SJSA1 (cell line): ENCODE results near the gene APLP2. TPM values are rescaled to one million over a fixed set of nuclear protein-coding genes. Genes with fewer than 3 reads are reported as not detected.

Experiments
- DNase-seq, 2 experiments: peaks; one replicate each; pipeline ENCODE4 v3.0.0-alpha.2; 2015 to 2020; ENCODE audit warnings: low spot score in 2 of 2, low read depth in 1 of 2
- H3K27ac ChIP-seq: fragments of 250-450 bp; sonication (Bioruptor Pico); 2 replicates; pipeline ENCODE4 v1.5.1; 2020; ENCODE audit warnings: mild to moderate bottlenecking, moderate library complexity
- H3K27me3 ChIP-seq: fragments of 250-450 bp; sonication (Bioruptor Pico); replicated peaks from 2 replicates; pipeline ENCODE4 v1.5.1; 2020; ENCODE audit warnings: mild to moderate bottlenecking, moderate library complexity
- H3K36me3 ChIP-seq: fragments of 250-450 bp; sonication (Bioruptor Pico); 2 replicates; pipeline ENCODE4 v1.5.1; 2020; ENCODE audit warnings: mild to moderate bottlenecking
- H3K4me1 ChIP-seq: fragments of 250-450 bp; sonication (Bioruptor Pico); replicated peaks from 2 replicates; pipeline ENCODE4 v1.6.1; 2021; ENCODE audit warnings: mild to moderate bottlenecking
- H3K4me3 ChIP-seq: fragments of 250-450 bp; sonication (Bioruptor Pico); 2 replicates; pipeline ENCODE4 v1.5.1; 2020; ENCODE audit warnings: mild to moderate bottlenecking
- H3K9me3 ChIP-seq: fragments of 250-450 bp; sonication (Bioruptor Pico); replicated peaks from 2 replicates; pipeline ENCODE4 v1.5.1; 2020; ENCODE audit warnings: mild to moderate bottlenecking
- total RNA-seq: library from RNA; depleted of rRNA; stranded (reverse); fragments of >200 nt; shearing (Covaris generic); gene quantifications from 2 replicates; pipeline ENCODE4 v1.2.3, GENCODE V29; 2014

APLP2 gene
- total RNA-seq, 1 experiment from 2014 or later = 149 TPM

GRCh38 chr11:130122141-130122575, 52.5 kb downstream of the APLP2 start:
- Histone ChIP-seq H3K27me3 (no peaks in the 10 kb centered on the region), H3K27ac (no peak overlapping the region), H3K9me3 (no peaks in the 10 kb centered on the region), H3K4me3 (no peak overlapping the region), H3K4me1 (peaks cover 8% of the 10 kb centered on the region), H3K36me3 (peaks cover 19% of the 10 kb centered on the region)
- no peak for DNase-seq

GRCh38 chr11:130123414-130124040, 53.8 kb downstream of the APLP2 start:
- H3K27ac ChIP-seq = no peak overlapping the region
- DNase-seq = no peak
- no peaks in the 10 kb centered on the region for H3K9me3 ChIP-seq
- no peaks in the 10 kb centered on the region for H3K27me3 ChIP-seq
- peaks cover 27% of the 10 kb centered on the region for H3K36me3 ChIP-seq
- no peak overlapping the region for H3K4me3 ChIP-seq
- H3K4me1 ChIP-seq = peaks cover 8% of the 10 kb centered on the region

- peak in 1 of 2 experiments; percentile 30 for DNase-seq
- peaks cover 8% of the 10 kb centered on the region for H3K4me1 ChIP-seq
- H3K27me3 ChIP-seq = no peaks in the 10 kb centered on the region
- peaks cover 31% of the 10 kb centered on the region for H3K36me3 ChIP-seq
- no peak overlapping the region for H3K4me3 ChIP-seq
- no peak overlapping the region for H3K27ac ChIP-seq
- H3K9me3 ChIP-seq = no peaks in the 10 kb centered on the region
These were observed 54.4 kb downstream of the APLP2 start for GRCh38 chr11:130124096-130124495.

GRCh38 chr11:130125638-130126037, 55.9 kb downstream of the APLP2 start:
- no peak for DNase-seq
- H3K4me1 ChIP-seq = peaks cover 8% of the 10 kb centered on the region
- no peak overlapping the region for H3K27ac ChIP-seq
- H3K36me3 ChIP-seq = peaks cover 33% of the 10 kb centered on the region
- no peaks in the 10 kb centered on the region for H3K27me3 ChIP-seq
- no peaks in the 10 kb centered on the region for H3K9me3 ChIP-seq
- no peak overlapping the region for H3K4me3 ChIP-seq

GRCh38 chr11:130126516-130126915, 56.8 kb downstream of the APLP2 start:
- H3K4me1 ChIP-seq = peaks cover 8% of the 10 kb centered on the region
- no peak overlapping the region for H3K4me3 ChIP-seq
- DNase-seq = no peak
- H3K9me3 ChIP-seq = no peaks in the 10 kb centered on the region
- H3K36me3 ChIP-seq = peaks cover 33% of the 10 kb centered on the region
- H3K27ac ChIP-seq = no peak overlapping the region
- H3K27me3 ChIP-seq = no peaks in the 10 kb centered on the region

GRCh38 chr11:130127509-130127908, 57.8 kb downstream of the APLP2 start:
- Histone ChIP-seq H3K27me3 (no peaks in the 10 kb centered on the region), H3K4me3 (no peak overlapping the region), H3K36me3 (peaks cover 31% of the 10 kb centered on the region), H3K9me3 (no peaks in the 10 kb centered on the region), H3K4me1 (peaks cover 8% of the 10 kb centered on the region), H3K27ac (no peak overlapping the region)
- no peak for DNase-seq

- H3K36me3 ChIP-seq = peaks cover 33% of the 10 kb centered on the region
These were observed 58.9 kb downstream of the APLP2 start for GRCh38 chr11:130128626-130129025.

GRCh38 chr11:130129922-130130321, 60.2 kb downstream of the APLP2 start:
- Histone ChIP-seq H3K27ac (no peak overlapping the region), H3K4me1 (no peaks in the 10 kb centered on the region), H3K9me3 (no peaks in the 10 kb centered on the region), H3K4me3 (no peak overlapping the region), H3K36me3 (peaks cover 25% of the 10 kb centered on the region), H3K27me3 (no peaks in the 10 kb centered on the region)
- DNase-seq = no peak

More at GRCh38 chr11:130128626-130129025, 58.9 kb downstream of the APLP2 start:
- H3K9me3 ChIP-seq = no peaks in the 10 kb centered on the region
- peaks cover 8% of the 10 kb centered on the region for H3K4me1 ChIP-seq
- no peak for DNase-seq
- no peak overlapping the region for H3K4me3 ChIP-seq
- H3K27ac ChIP-seq = no peak overlapping the region
- H3K27me3 ChIP-seq = no peaks in the 10 kb centered on the region

- Histone ChIP-seq H3K9me3 (no peaks in the 10 kb centered on the region), H3K36me3 (peaks cover 25% of the 10 kb centered on the region), H3K27ac (no peak overlapping the region), H3K4me3 (no peak overlapping the region), H3K27me3 (no peaks in the 10 kb centered on the region), H3K4me1 (no peaks in the 10 kb centered on the region)
- DNase-seq = peak in 1 of 2 experiments; percentile 37
These were observed 62.5 kb downstream of the APLP2 start for GRCh38 chr11:130131961-130132850.

- Histone ChIP-seq H3K27me3 (no peaks in the 10 kb centered on the region), H3K4me3 (no peak overlapping the region), H3K36me3 (peaks cover 16% of the 10 kb centered on the region; the same call in 1 of the 2 replicates), H3K27ac (no peak overlapping the region), H3K4me1 (no peaks in the 10 kb centered on the region), H3K9me3 (no peaks in the 10 kb centered on the region)
- no peak for DNase-seq
These were observed 64.0 kb downstream of the APLP2 start for GRCh38 chr11:130133716-130134115.

GRCh38 chr11:130136107-130136506, 66.4 kb downstream of the APLP2 start:
- no peak for DNase-seq
- H3K36me3 ChIP-seq = peaks cover 11% of the 10 kb centered on the region; the same call in 1 of the 2 replicates
- H3K4me3 ChIP-seq = no peak overlapping the region
- no peaks in the 10 kb centered on the region for H3K4me1 ChIP-seq
- no peak overlapping the region for H3K27ac ChIP-seq
- no peaks in the 10 kb centered on the region for H3K9me3 ChIP-seq
- no peaks in the 10 kb centered on the region for H3K27me3 ChIP-seq

- no peak overlapping the region for H3K4me3 ChIP-seq
- no peaks in the 10 kb centered on the region for H3K27me3 ChIP-seq
- H3K4me1 ChIP-seq = no peaks in the 10 kb centered on the region
- H3K27ac ChIP-seq = no peak overlapping the region
- no peaks in the 10 kb centered on the region for H3K9me3 ChIP-seq
- H3K36me3 ChIP-seq = 0 out of 2 replicates have a peak, but pooled peaks cover 7% of the 10 kb centered on the region
- DNase-seq = no peak
These were observed 68.3 kb downstream of the APLP2 start for GRCh38 chr11:130137999-130138398.

- no peaks in the 10 kb centered on the region; the same call in 1 of the 2 replicates for H3K36me3 ChIP-seq
- H3K4me3 ChIP-seq = no peak overlapping the region
- no peak overlapping the region for H3K27ac ChIP-seq
- H3K9me3 ChIP-seq = no peaks in the 10 kb centered on the region
- no peaks in the 10 kb centered on the region for H3K27me3 ChIP-seq
- DNase-seq = no peak
- H3K4me1 ChIP-seq = no peaks in the 10 kb centered on the region
These were observed 69.7 kb downstream of the APLP2 start for GRCh38 chr11:130139401-130139800.
